Retinal pigment epithelial cell (primary cell): ENCODE data around the gene SUSD1.

ENCODE experiments used
- DNase-seq: peaks from one replicate; pipeline ENCODE4 v3.0.0-alpha.2; 2010; ENCODE audit warnings: low read depth
- H3K4me3 ChIP-seq: 2 replicates; pipeline ENCODE4 v1.5.1; 2011; ENCODE audit warnings: mild to moderate bottlenecking, low read length, control low read depth, moderate library complexity
- CTCF ChIP-seq: conservative IDR thresholded peaks from 2 replicates; pipeline ENCODE4 v1.5.1; 2011; ENCODE audit warnings: low read depth, low read length, control low read depth, inconsistent platforms

The SUSD1 gene

GRCh38 chr9:112002131-112002846 lies 172.8 kb downstream of the SUSD1 start:
- TF ChIP-seq CTCF: no peak
- DNase-seq: no peak
- no peak overlapping the region for H3K4me3 ChIP-seq

GRCh38 chr9:112000743-112001142 lies 174.4 kb downstream of the SUSD1 start:
- H3K4me3 ChIP-seq: no peak overlapping the region
- no peak for DNase-seq
- TF ChIP-seq CTCF: peak; percentile 13

- no peak overlapping the region for H3K4me3 ChIP-seq
- DNase-seq: no peak
- TF ChIP-seq CTCF: no peak
Observed at GRCh38 chr9:111999319-111999718, 175.8 kb downstream of the SUSD1 start.

GRCh38 chr9:111997831-111998230 lies 177.3 kb downstream of the SUSD1 start:
- H3K4me3 ChIP-seq: no peak overlapping the region
- no peak for TF ChIP-seq CTCF
- DNase-seq: no peak

GRCh38 chr9:111994831-111995458 lies 180.2 kb downstream of the SUSD1 start:
- TF ChIP-seq CTCF: no peak
- no peak overlapping the region for H3K4me3 ChIP-seq
- peak; percentile 35 for DNase-seq

- H3K4me3 ChIP-seq: no peak overlapping the region
- no peak for DNase-seq
- TF ChIP-seq CTCF: no peak
Observed at GRCh38 chr9:111993319-111993718, 181.8 kb downstream of the SUSD1 start.

GRCh38 chr9:111992523-111992922 lies 182.6 kb downstream of the SUSD1 start:
- no peak for DNase-seq
- no peak overlapping the region for H3K4me3 ChIP-seq
- no peak for TF ChIP-seq CTCF
